SK-N-SH (cell line): Measurements from ENCODE around the gene UFC1. TPM values are rescaled to one million over a fixed set of nuclear protein-coding genes. Genes with fewer than 3 reads are reported as not detected.

ENCODE experiments used
- CTCF ChIA-PET: fragments of 300-600, 350-600 bp; formaldehyde crosslinking; extraction: SDS; loops from one replicate; lab custom pipeline; 2021; lab: Yijun Ruan, JAX
- POLR2A ChIA-PET: fragments of 350-600 bp; sonication (Branson Sonifier 250); formaldehyde crosslinking; extraction: SDS; loops from one replicate; lab custom pipeline; 2020; ENCODE audit warnings: antibody characterized with exemption, inconsistent platforms; lab: Yijun Ruan, JAX
- DNase-seq: peaks from one replicate; pipeline ENCODE4 v3.0.0; 2012
- H2AFZ ChIP-seq: fragments of 200-600 bp; sonication (generic); 2 replicates; pipeline ENCODE4 v1.8.1; 2016; ENCODE audit warnings: antibody characterized with exemption, mild to moderate bottlenecking, low read depth
- H3F3A ChIP-seq: fragments of 200-600 bp; sonication (generic); replicated peaks from 2 replicates; pipeline ENCODE3; 2016; ENCODE audit warnings: antibody characterized with exemption, mild to moderate bottlenecking; ENCODE audit not compliant: insufficient read depth
- H3K27ac ChIP-seq, 2 experiments: fragments of 200-500 bp in 1 of 2; fragments of 200-600 bp in 1 of 2; sonication (Bioruptor generic) in 1 of 2; sonication (generic), shearing (Covaris generic) in 1 of 2; 2 replicates each; pipeline versions ENCODE4 v1.5.1 to v1.6.1; 2014 to 2016; ENCODE audit warnings: low read depth in 2 of 2, inconsistent platforms in 1 of 2, low read length in 1 of 2, mild to moderate bottlenecking in 1 of 2, mixed read lengths in 1 of 2
- H3K27me3 ChIP-seq: fragments of 200-600 bp; sonication (generic), shearing (Covaris generic); 2 replicates; pipeline ENCODE4 v1.6.1; 2016; ENCODE audit warnings: mixed run types; ENCODE audit not compliant: insufficient read depth
- H3K36me3 ChIP-seq, 2 experiments: fragments of 200-500 bp in 1 of 2; fragments of 200-600 bp in 1 of 2; sonication (Bioruptor generic) in 1 of 2; sonication (generic) in 1 of 2; replicated peaks in 1 of 2; 2 replicates each; pipeline versions ENCODE3 to v1.5.1; 2014 to 2016; ENCODE audit warnings: low read length in 1 of 2, mild to moderate bottlenecking in 1 of 2; ENCODE audit not compliant: insufficient read depth in 2 of 2, control insufficient read depth in 1 of 2
- H3K4me1 ChIP-seq, 2 experiments: fragments of 200-500 bp in 1 of 2; fragments of 200-600 bp in 1 of 2; sonication (Bioruptor generic) in 1 of 2; sonication (generic), shearing (Covaris generic) in 1 of 2; 2 replicates each; pipeline versions ENCODE4 v1.5.1 to v1.6.1; 2014 to 2016; ENCODE audit warnings: low read depth in 1 of 2, low read length in 1 of 2, mixed run types in 1 of 2; ENCODE audit not compliant: insufficient read depth in 2 of 2, control insufficient read depth in 1 of 2
- H3K4me2 ChIP-seq: fragments of 200-600 bp; sonication (generic), shearing (Covaris generic); 2 replicates; pipeline ENCODE4 v1.6.1; 2017; ENCODE audit warnings: mixed run types
- H3K4me3 ChIP-seq, 2 experiments: fragments of 200-500 bp in 1 of 2; fragments of 200-600 bp in 1 of 2; sonication (Bioruptor generic) in 1 of 2; sonication (generic), shearing (Covaris generic) in 1 of 2; 2 replicates each; pipeline versions ENCODE4 v1.5.1 to v1.8.1; 2014 to 2016; ENCODE audit warnings: low read depth in 2 of 2, inconsistent platforms in 1 of 2, low read length in 1 of 2, mild to moderate bottlenecking in 1 of 2, mixed read lengths in 1 of 2, moderate library complexity in 1 of 2
- H3K79me2 ChIP-seq: fragments of 200-600 bp; sonication (generic); 2 replicates; pipeline ENCODE4 v1.8.1; 2017; ENCODE audit warnings: mild to moderate bottlenecking; ENCODE audit not compliant: insufficient read depth
- H3K9ac ChIP-seq: fragments of 200-600 bp; sonication (generic); 2 replicates; pipeline ENCODE4 v1.6.1; 2017; ENCODE audit warnings: mixed run types
- H3K9me2 ChIP-seq: fragments of 200-600 bp; sonication (generic); 2 replicates; pipeline ENCODE4 v1.6.1; 2017; ENCODE audit warnings: mixed run types
- H3K9me3 ChIP-seq: fragments of 200-600 bp; sonication (generic); 2 replicates; pipeline ENCODE4 v1.6.1; 2017; ENCODE audit warnings: mixed run types, mild to moderate bottlenecking, moderate library complexity
- H4K20me1 ChIP-seq: fragments of 200-600 bp; sonication (generic); 2 replicates; pipeline ENCODE4 v1.6.1; 2017; ENCODE audit warnings: mild to moderate bottlenecking, mixed run types; ENCODE audit not compliant: insufficient read depth
- CTCF ChIP-seq: fragments of 200-600 bp; sonication (generic); IDR thresholded peaks from 2 replicates; pipeline ENCODE4 v1.6.1; 2017; ENCODE audit warnings: antibody characterized with exemption, mild to moderate bottlenecking, moderate library complexity
- ELF1 ChIP-seq: IDR thresholded peaks from 2 replicates; pipeline ENCODE4 v1.4.0; 2012
- EP300 ChIP-seq, 2 experiments: IDR thresholded peaks; 2 replicates each; pipeline versions ENCODE4 v1.4.0 to v1.6.1; 2012; ENCODE audit warnings: borderline replicate concordance in 1 of 2, low read depth in 1 of 2, low read length in 1 of 2
- FOXJ3 ChIP-seq: sonication (generic); formaldehyde crosslinking; IDR thresholded peaks from 2 replicates; pipeline ENCODE4 v1.5.1; 2020; ENCODE audit warnings: mild to moderate bottlenecking, missing genetic modification reagents
- GATA2 ChIP-seq: sonication (generic); formaldehyde crosslinking; IDR thresholded peaks from 2 replicates; pipeline ENCODE4 v1.5.0; 2020; ENCODE audit warnings: mild to moderate bottlenecking, missing genetic modification reagents
- JUND ChIP-seq: IDR thresholded peaks from 2 replicates; pipeline ENCODE4 v1.4.0; 2012
- MXI1 ChIP-seq: IDR thresholded peaks from 2 replicates; pipeline ENCODE4 v1.6.1; 2012; ENCODE audit warnings: mild to moderate bottlenecking, low read depth, low read length, improper control_type of control experiment
- NRF1 ChIP-seq: IDR thresholded peaks from 2 replicates; pipeline ENCODE4 v1.6.1; 2012; ENCODE audit warnings: low read depth, mild to moderate bottlenecking, low read length
- RAD21 ChIP-seq: IDR thresholded peaks from 2 replicates; pipeline ENCODE4 v1.6.1; 2012; ENCODE audit warnings: mild to moderate bottlenecking, low read length
- RXRA ChIP-seq: IDR thresholded peaks from 2 replicates; pipeline ENCODE4 v1.4.0; 2012; ENCODE audit warnings: low read depth, mild to moderate bottlenecking, borderline replicate concordance
- SIN3A ChIP-seq: IDR thresholded peaks from 2 replicates; pipeline ENCODE4 v1.6.1; 2012; ENCODE audit warnings: low read depth, mild to moderate bottlenecking, low read length, moderate library complexity, borderline replicate concordance
- TAF1 ChIP-seq: IDR thresholded peaks from 2 replicates; pipeline ENCODE4 v1.6.1; 2012; ENCODE audit warnings: low read depth, mild to moderate bottlenecking, low read length, moderate library complexity, borderline replicate concordance
- TCF12 ChIP-seq: IDR thresholded peaks from 2 replicates; pipeline ENCODE4 v1.4.0; 2012
- USF1 ChIP-seq: IDR thresholded peaks from 2 replicates; pipeline ENCODE4 v1.4.0; 2012; ENCODE audit warnings: low read depth, borderline replicate concordance
- USF2 ChIP-seq: fragments of 150-350 bp; IDR thresholded peaks from 2 replicates; pipeline ENCODE4 v1.6.1; 2017; ENCODE audit warnings: antibody characterized with exemption, low read length, low read depth, borderline replicate concordance
- YY1 ChIP-seq: IDR thresholded peaks from 2 replicates; pipeline ENCODE4 v1.4.0; 2012; ENCODE audit warnings: low read depth, mild to moderate bottlenecking
- ZBTB33 ChIP-seq: IDR thresholded peaks from 2 replicates; pipeline ENCODE4 v1.4.0; 2012; ENCODE audit warnings: low read depth, borderline replicate concordance
- WGBS: methylation state at CpG from one replicate; pipeline ENCODE4 v1.1.6; 2017; ENCODE audit warnings: low lambda C conversion rate; 5-methylcytosine and 5-hydroxymethylcytosine counted together
- polyA plus RNA-seq, 3 experiments: library from polyadenylated mRNA; depleted of rRNA; stranded (reverse); fragments of >200 nt; gene quantifications; 2 replicates each; pipeline ENCODE4 v1.2.3, GENCODE V29; 2012

The UFC1 gene
- polyA plus RNA-seq, 1 of the 3 experiments (the other 2 are of a cell fraction): 150 TPM

- no peak for DNase-seq
- Histone ChIP-seq H3K9me3 (no peaks in the 10 kb centered on the region), H3K9me2 (no peaks in the 10 kb centered on the region), H4K20me1 (no peaks in the 10 kb centered on the region), H3K4me1 (peaks cover 33 to 65% of the 10 kb centered on the region in 2 experiments), H2AFZ (peak overlapping the region; percentile 93), H3K36me3 (peaks cover 18 to 27% of the 10 kb centered on the region in 2 experiments), H3K79me2 (peaks cover 39% of the 10 kb centered on the region), H3K4me2 (peak overlapping the region; percentile 79), H3F3A (peaks cover 13% of the 10 kb centered on the region), H3K9ac (peak overlapping the region; percentile 82), H3K27me3 (no peaks in the 10 kb centered on the region), H3K4me3 (peak overlapping the region in 1 of 2 experiments; percentile 78; a peak in 2 of 4 replicates), H3K27ac (peak overlapping the region; percentile 74 to 99)
- no peak for TF ChIP-seq USF1
- no peak for TF ChIP-seq TCF12
- TF ChIP-seq YY1: no peak
- no peak for TF ChIP-seq USF2
- TF ChIP-seq MXI1: no peak
- TF ChIP-seq SIN3A: no peak
- no peak for TF ChIP-seq NRF1
- ChIA-PET POLR2A (interaction anchor here (0.6 to 2.1 kb wide), 12 partner anchors 10 to 188 kb away, joined by 3 to 19 read pairs (median 4); partner anchors contain the start of genes APOA2, FCER1G, NIT1 and PFDN2), CTCF (interaction anchor here (1.1 to 6.8 kb wide), 14 partner anchors 8 to 189 kb away, joined by 3 to 65 read pairs (median 10); partner anchors contain the start of genes APOA2, B4GALT3, PPOX and SDHC)
- WGBS: 93% methylated on average over 13 of the region's 13 CpGs
Observed at GRCh38 chr1:161200992-161201835, 47.4 kb downstream of the UFC1 start.

GRCh38 chr1:161201836-161202712, 48.3 kb downstream of the UFC1 start, which contains the start of gene NDUFS2:
NDUFS2 (plus strand) TSS chr1:161202367; CDS start chr1:161202386, 19 bp downstream.
- H3K36me3 ChIP-seq: peaks cover 26 to 30% of the 10 kb centered on the region in 2 experiments
- peak within 1 kb of the TSS; percentile 82 for H3K9ac ChIP-seq
- H2AFZ ChIP-seq: peak within 1 kb of the TSS; percentile 93
- 4% methylated on average over 43 of the region's 53 CpGs for WGBS
- H3K9me3 ChIP-seq: no peaks in the 10 kb centered on the region
- ChIA-PET POLR2A (interaction anchor here (0.6 to 2.1 kb wide), 14 partner anchors 9 to 187 kb away, joined by 3 to 19 read pairs (median 4); partner anchors contain the start of genes APOA2, FCER1G, NIT1 and PFDN2), CTCF (interaction anchor here (0.7 to 6.8 kb wide), 23 partner anchors 9 to 188 kb away, joined by 3 to 65 read pairs (median 5); partner anchors contain the start of genes APOA2, B4GALT3, PPOX and SDHC)
- peak; percentile 85 for DNase-seq
- peak within 1 kb of the TSS; percentile 86 for H3K4me2 ChIP-seq
- H3K79me2 ChIP-seq: peaks cover 42% of the 10 kb centered on the region
- H3K4me3 ChIP-seq: peak within 1 kb of the TSS; percentile 78 to 83
- no peaks in the 10 kb centered on the region for H4K20me1 ChIP-seq
- no peaks in the 10 kb centered on the region for H3K27me3 ChIP-seq
- H3K27ac ChIP-seq: peak within 1 kb of the TSS; percentile 74 to 99
- no peaks in the 10 kb centered on the region for H3K9me2 ChIP-seq
- H3K4me1 ChIP-seq: peaks cover 27 to 56% of the 10 kb centered on the region in 2 experiments
- peaks cover 13% of the 10 kb centered on the region for H3F3A ChIP-seq
- peak; percentile 8; the same call in 1 of the 2 replicates for TF ChIP-seq GATA2 (CRISPR knock-in tag)
- TF ChIP-seq ELF1: peak; percentile 98
- TF ChIP-seq RAD21: no peak
- TF ChIP-seq JUND: no peak
- no peak for TF ChIP-seq TCF12
- no peak for TF ChIP-seq FOXJ3
- no peak for TF ChIP-seq RXRA
- TF ChIP-seq NRF1: no peak
- TF ChIP-seq ZBTB33: 0 out of 2 replicates have a peak, but pooled peaks have one; percentile 34
- TF ChIP-seq TAF1: peak; percentile 99
- peak; percentile 49 for TF ChIP-seq CTCF
- TF ChIP-seq EP300 (IDR thresholded peaks at IDR 0.05; ENCODE audit: borderline replicate concordance in 1 of 2, low read depth in 1 of 2, low read length in 1 of 2): no peak
- TF ChIP-seq SIN3A: 0 out of 2 replicates have a peak, but pooled peaks have one; percentile 25
